ENCODE results near the gene ANKS1A. TPM values are rescaled to one million over a fixed set of nuclear protein-coding genes. Genes with fewer than 3 reads are reported as not detected.
"Not testable (repeated sequence)": the region's sequence is repeated elsewhere in the genome, so short reads cannot be mapped to it uniquely, and the experiment has no call there.

ANKS1A gene
- total RNA-seq, 1 donor: 7.2 TPM

DNA sequence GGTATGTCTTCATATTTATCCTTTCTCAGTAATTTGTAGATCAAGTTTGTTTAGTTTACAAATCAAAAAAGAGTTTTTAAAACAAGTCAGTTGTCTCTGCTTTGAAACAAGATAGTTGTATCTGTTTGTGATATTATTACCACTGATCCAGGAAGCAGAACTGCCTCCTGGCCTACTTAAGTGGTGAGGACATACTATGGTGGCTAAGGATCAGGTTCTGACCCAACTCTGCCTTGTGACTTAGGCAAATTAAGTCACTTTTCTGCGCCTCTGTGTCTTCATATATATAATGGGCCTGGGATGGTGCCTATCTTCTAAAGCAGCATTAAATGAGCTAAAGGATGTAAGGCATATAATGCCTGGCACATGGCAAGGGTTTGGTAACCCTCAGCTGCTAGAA is 8.7 kb downstream of the ANKS1A start:
- Histone ChIP-seq H3K79me2 (ENCODE audit: insufficient read depth, low read length) (peaks cover 36% of the 10 kb centered on the region), H3K27me3 (ENCODE audit: insufficient read depth, low read length) (no peaks in the 10 kb centered on the region), H4K20me1 (ENCODE audit: insufficient read depth, low read length) (peaks cover 18% of the 10 kb centered on the region), H3K36me3 (ENCODE audit: insufficient read depth, low read length) (no peaks in the 10 kb centered on the region), H3K4me1 (ENCODE audit: insufficient read depth, low read length) (peaks cover 5% of the 10 kb centered on the region), H2AFZ (ENCODE audit: low read length) (no peak overlapping the region), H3K9me3 (ENCODE audit: low read depth, low read length) (no peaks in the 10 kb centered on the region), H3K27ac (ENCODE audit: low read depth, low read length) (no peak overlapping the region), H3K4me3 (ENCODE audit: insufficient read depth, low read length) (no peak overlapping the region), H3K4me2 (ENCODE audit: insufficient read depth, low read length) (no peak overlapping the region)
- TF ChIP-seq CTCF (IDR thresholded peaks at IDR 0.05; ENCODE audit: extremely low read depth, low read depth, low read length): no peak
- DNase-seq (ENCODE audit: insufficient read length, low spot score, missing footprints): no peak

GRCh38 chr6:34899748-34900147 is 10.7 kb downstream of the ANKS1A start:
- not testable (repeated sequence) for DNase-seq (ENCODE audit: insufficient read length, low spot score, missing footprints); H3K9me3 ChIP-seq (ENCODE audit: low read depth, low read length); H3K27me3 ChIP-seq (ENCODE audit: insufficient read depth, low read length); H3K4me1 ChIP-seq (ENCODE audit: insufficient read depth, low read length); H3K4me3 ChIP-seq (ENCODE audit: insufficient read depth, low read length); H2AFZ ChIP-seq (ENCODE audit: low read length); H3K27ac ChIP-seq (ENCODE audit: low read depth, low read length); H3K36me3 ChIP-seq (ENCODE audit: insufficient read depth, low read length); H3K4me2 ChIP-seq (ENCODE audit: insufficient read depth, low read length)
- Histone ChIP-seq H3K79me2 (ENCODE audit: insufficient read depth, low read length) (peaks cover 24% of the 10 kb centered on the region), H4K20me1 (ENCODE audit: insufficient read depth, low read length) (peaks cover 15% of the 10 kb centered on the region)

GRCh38 chr6:34900321-34901031 is 11.4 kb downstream of the ANKS1A start:
- Histone ChIP-seq H3K36me3 (ENCODE audit: insufficient read depth, low read length) (no peaks in the 10 kb centered on the region), H3K79me2 (ENCODE audit: insufficient read depth, low read length) (peaks cover 28% of the 10 kb centered on the region), H3K27ac (ENCODE audit: low read depth, low read length) (no peak overlapping the region), H3K27me3 (ENCODE audit: insufficient read depth, low read length) (no peaks in the 10 kb centered on the region), H3K4me3 (ENCODE audit: insufficient read depth, low read length) (no peak overlapping the region), H3K4me2 (ENCODE audit: insufficient read depth, low read length) (no peak overlapping the region), H3K4me1 (ENCODE audit: insufficient read depth, low read length) (peaks cover 5% of the 10 kb centered on the region), H4K20me1 (ENCODE audit: insufficient read depth, low read length) (peaks cover 18% of the 10 kb centered on the region), H2AFZ (ENCODE audit: low read length) (no peak overlapping the region), H3K9me3 (ENCODE audit: low read depth, low read length) (no peaks in the 10 kb centered on the region)
- no peak for TF ChIP-seq CTCF (IDR thresholded peaks at IDR 0.05; ENCODE audit: extremely low read depth, low read depth, low read length)
- DNase-seq (ENCODE audit: insufficient read length, low spot score, missing footprints): no peak

- Histone ChIP-seq H3K27me3 (ENCODE audit: insufficient read depth, low read length) (no peaks in the 10 kb centered on the region), H3K36me3 (ENCODE audit: insufficient read depth, low read length) (no peaks in the 10 kb centered on the region), H3K4me3 (ENCODE audit: insufficient read depth, low read length) (no peak overlapping the region), H3K4me1 (ENCODE audit: insufficient read depth, low read length) (peaks cover 5% of the 10 kb centered on the region), H3K4me2 (ENCODE audit: insufficient read depth, low read length) (no peak overlapping the region), H2AFZ (ENCODE audit: low read length) (no peak overlapping the region), H3K9me3 (ENCODE audit: low read depth, low read length) (no peaks in the 10 kb centered on the region), H3K27ac (ENCODE audit: low read depth, low read length) (no peak overlapping the region), H4K20me1 (ENCODE audit: insufficient read depth, low read length) (peaks cover 30% of the 10 kb centered on the region), H3K79me2 (ENCODE audit: insufficient read depth, low read length) (peaks cover 41% of the 10 kb centered on the region)
- no peak for DNase-seq (ENCODE audit: insufficient read length, low spot score, missing footprints)
- no peak for TF ChIP-seq CTCF (IDR thresholded peaks at IDR 0.05; ENCODE audit: extremely low read depth, low read depth, low read length)
Measured at GRCh38 chr6:34901930-34902329, 12.9 kb downstream of the ANKS1A start.

Data from osteoblast (primary cell).